Calu3 (cell line): ENCODE data around the gene SGF29. TPM values are rescaled to one million over a fixed set of nuclear protein-coding genes. Genes with fewer than 3 reads are reported as not detected.

Source experiments
- BruUV-seq: library from RNA; stranded (reverse); fragments of 400-500 nt; replicated peaks from 2 replicates; lab custom pipeline; 2021; lab: Mats Ljungman, UMichigan
- CTCF ChIA-PET: fragments of 300-600 bp; sonication (Branson Sonifier 250); formaldehyde crosslinking; loops from one replicate; lab custom pipeline; 2022; ENCODE audit warnings: antibody characterized with exemption; lab: Charles Lee
- DNase-seq: peaks from one replicate; pipeline ENCODE4 v3.0.0; 2022
- H3K27ac Mint-ChIP-seq: one replicate; pipeline ENCODE4 v1.8.0; 2022; ENCODE audit warnings: mixed read lengths; ENCODE audit not compliant: unreplicated experiment
- H3K27me3 Mint-ChIP-seq: one replicate; pipeline ENCODE4 v1.8.0; 2022; ENCODE audit warnings: mixed read lengths; ENCODE audit not compliant: unreplicated experiment
- H3K36me3 Mint-ChIP-seq: one replicate; pipeline ENCODE4 v1.8.0; 2022; ENCODE audit warnings: mild to moderate bottlenecking, moderate library complexity, mixed read lengths; ENCODE audit not compliant: insufficient read depth, unreplicated experiment
- H3K4me1 Mint-ChIP-seq: one replicate; pipeline ENCODE4 v1.8.0; 2022; ENCODE audit warnings: mild to moderate bottlenecking, low read depth, mixed read lengths; ENCODE audit not compliant: unreplicated experiment
- H3K4me3 Mint-ChIP-seq: one replicate; pipeline ENCODE4 v1.8.0; 2022; ENCODE audit warnings: mild to moderate bottlenecking, low read depth, moderate library complexity, mixed read lengths; ENCODE audit not compliant: unreplicated experiment
- H3K9me3 Mint-ChIP-seq: one replicate; pipeline ENCODE4 v1.8.0; 2022; ENCODE audit warnings: low read depth, mixed read lengths; ENCODE audit not compliant: unreplicated experiment
- CTCF ChIP-seq: fragments of 200-600 bp; IDR thresholded peaks from one replicate; pipeline ENCODE4 v1.8.0; 2022; ENCODE audit warnings: antibody characterized with exemption; ENCODE audit not compliant: unreplicated experiment
- intact Hi-C: fragments of 100-400 bp; cut with micrococcal nuclease; formaldehyde crosslinking; loops from one replicate; pipeline ENCODE4 v1.10.0; 2022; ENCODE audit not compliant: unreplicated experiment
- total RNA-seq: library from RNA; stranded (reverse); gene quantifications from 2 replicates; pipeline ENCODE4 v1.2.3, GENCODE V29; 2022

SGF29 gene
- total RNA-seq, 1 experiment from 2014 or later = 31.0 TPM

- no peak for TF ChIP-seq CTCF
- H3K9me3 Mint-ChIP-seq = no peaks in the 10 kb centered on the region
- no peaks in the 10 kb centered on the region for H3K27me3 Mint-ChIP-seq
- BruUV-seq = no TSS peak
- no peak overlapping the region for H3K4me3 Mint-ChIP-seq
- peaks cover 7% of the 10 kb centered on the region for H3K4me1 Mint-ChIP-seq
- no peak overlapping the region for H3K27ac Mint-ChIP-seq
- DNase-seq = no peak
- no peaks in the 10 kb centered on the region for H3K36me3 Mint-ChIP-seq
- intact Hi-C loops = no loop called here
- CTCF ChIA-PET = no interaction called here
Observed at GRCh38 chr16:28602529-28602928, 48.8 kb downstream of the SGF29 start.

GRCh38 chr16:28603381-28604185 lies 49.9 kb downstream of the SGF29 start:
- H3K9me3 Mint-ChIP-seq = no peaks in the 10 kb centered on the region
- H3K4me1 Mint-ChIP-seq = no peaks in the 10 kb centered on the region
- no peak for TF ChIP-seq CTCF
- H3K27me3 Mint-ChIP-seq = no peaks in the 10 kb centered on the region
- H3K36me3 Mint-ChIP-seq = no peaks in the 10 kb centered on the region
- no peak overlapping the region for H3K4me3 Mint-ChIP-seq
- intact Hi-C loops = no loop called here
- no peak overlapping the region for H3K27ac Mint-ChIP-seq
- CTCF ChIA-PET = no interaction called here
- no peak for DNase-seq
- BruUV-seq = no TSS peak

- no peaks in the 10 kb centered on the region for H3K4me1 Mint-ChIP-seq
- CTCF ChIA-PET = no interaction called here
- no TSS peak for BruUV-seq
- TF ChIP-seq CTCF = no peak
- no peaks in the 10 kb centered on the region for H3K36me3 Mint-ChIP-seq
- no peak overlapping the region for H3K27ac Mint-ChIP-seq
- intact Hi-C loops = no loop called here
- no peak overlapping the region for H3K4me3 Mint-ChIP-seq
- H3K27me3 Mint-ChIP-seq = no peaks in the 10 kb centered on the region
- DNase-seq = no peak
- no peaks in the 10 kb centered on the region for H3K9me3 Mint-ChIP-seq
Observed at GRCh38 chr16:28604186-28604565, 50.5 kb downstream of the SGF29 start.

- Mint-ChIP-seq H3K27ac (no peak overlapping the region), H3K9me3 (no peaks in the 10 kb centered on the region), H3K4me3 (no peak overlapping the region), H3K4me1 (no peaks in the 10 kb centered on the region), H3K27me3 (no peaks in the 10 kb centered on the region), H3K36me3 (no peaks in the 10 kb centered on the region)
- no TSS peak for BruUV-seq
- intact Hi-C loops = no loop called here
- CTCF ChIA-PET = no interaction called here
- DNase-seq = no peak
- no peak for TF ChIP-seq CTCF
Observed at GRCh38 chr16:28606291-28607115, 52.8 kb downstream of the SGF29 start.
